C4-2B (cell line): ENCODE data around the gene MAGI2.

ENCODE experiments used
- ZFX ChIP-seq: fragments of 450-650 bp; IDR thresholded peaks from 2 replicates; pipeline ENCODE4 v1.6.1; 2017
- TF ChIP-seq, protein P1 (sequence below): fragments of 450-650 bp; conservative IDR thresholded peaks from 2 replicates; pipeline ENCODE4 v1.5.1; 2017; ENCODE audit warnings: mild to moderate bottlenecking

DNA sequence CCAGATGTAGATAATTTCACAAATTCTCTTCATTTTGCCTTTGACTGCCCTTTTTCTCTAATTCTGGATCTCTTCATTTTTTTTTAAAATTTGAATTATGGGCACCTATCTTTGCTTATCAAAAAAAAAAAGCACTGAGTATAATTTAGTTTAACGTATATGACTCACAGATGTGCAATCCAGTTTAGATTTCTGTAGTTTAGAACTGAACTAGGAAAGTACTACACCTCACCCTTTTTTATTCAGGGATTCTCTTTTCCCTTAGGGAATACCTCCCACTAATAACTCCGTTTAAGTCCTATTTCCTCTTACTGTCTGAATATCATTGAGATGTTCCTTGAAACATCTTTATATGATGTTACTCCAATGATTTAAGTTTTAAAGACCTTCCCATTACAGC is 665.0 kb downstream of the MAGI2 start:
- TF ChIP-seq, protein P1, sequence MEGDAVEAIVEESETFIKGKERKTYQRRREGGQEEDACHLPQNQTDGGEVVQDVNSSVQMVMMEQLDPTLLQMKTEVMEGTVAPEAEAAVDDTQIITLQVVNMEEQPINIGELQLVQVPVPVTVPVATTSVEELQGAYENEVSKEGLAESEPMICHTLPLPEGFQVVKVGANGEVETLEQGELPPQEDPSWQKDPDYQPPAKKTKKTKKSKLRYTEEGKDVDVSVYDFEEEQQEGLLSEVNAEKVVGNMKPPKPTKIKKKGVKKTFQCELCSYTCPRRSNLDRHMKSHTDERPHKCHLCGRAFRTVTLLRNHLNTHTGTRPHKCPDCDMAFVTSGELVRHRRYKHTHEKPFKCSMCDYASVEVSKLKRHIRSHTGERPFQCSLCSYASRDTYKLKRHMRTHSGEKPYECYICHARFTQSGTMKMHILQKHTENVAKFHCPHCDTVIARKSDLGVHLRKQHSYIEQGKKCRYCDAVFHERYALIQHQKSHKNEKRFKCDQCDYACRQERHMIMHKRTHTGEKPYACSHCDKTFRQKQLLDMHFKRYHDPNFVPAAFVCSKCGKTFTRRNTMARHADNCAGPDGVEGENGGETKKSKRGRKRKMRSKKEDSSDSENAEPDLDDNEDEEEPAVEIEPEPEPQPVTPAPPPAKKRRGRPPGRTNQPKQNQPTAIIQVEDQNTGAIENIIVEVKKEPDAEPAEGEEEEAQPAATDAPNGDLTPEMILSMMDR, result no peak
- TF ChIP-seq ZFX, result no peak
